Spleen (tissue), 7 donors: ENCODE measurements around the gene DHRS2.

Experiments used
- POLR2A ChIP-seq, 3 donors: fragments of 450-650 bp; IDR thresholded peaks; one replicate each; pipeline ENCODE4 v1.5.1; 2017; ENCODE audit warnings: antibody characterized with exemption in 3 of 3, mild to moderate bottlenecking in 1 of 3
- TF ChIP-seq, protein P1 (sequence below), 11 experiments: fragments of 200-600 bp in 7 of 11; fragments of 450-650 bp in 4 of 11; sonication (generic) in 4 of 11; IDR thresholded peaks in 8 of 11; conservative IDR thresholded peaks in 3 of 11; 1 replicate in 7 of 11; 2 replicates in 4 of 11; pipeline versions ENCODE4 v1.4.0 to v1.8.0; 2016 to 2021; ENCODE audit warnings: antibody characterized with exemption in 11 of 11, inconsistent platforms in 4 of 11, mild to moderate bottlenecking in 1 of 11
- donor health status: DM: no; HTN: no; CAD: no; lungs with moderate emphysema.
- donor health status: DM: no; HTN: no; CAD: no.
- donor health status: DM: no; HTN: no; CAD: no.

GRCh38 chr14:23610815-23611289, 25.3 kb upstream of the DHRS2 start:
- TF ChIP-seq POLR2A (IDR thresholded peaks at IDR 0.05) = no peak
- TF ChIP-seq, protein P1, sequence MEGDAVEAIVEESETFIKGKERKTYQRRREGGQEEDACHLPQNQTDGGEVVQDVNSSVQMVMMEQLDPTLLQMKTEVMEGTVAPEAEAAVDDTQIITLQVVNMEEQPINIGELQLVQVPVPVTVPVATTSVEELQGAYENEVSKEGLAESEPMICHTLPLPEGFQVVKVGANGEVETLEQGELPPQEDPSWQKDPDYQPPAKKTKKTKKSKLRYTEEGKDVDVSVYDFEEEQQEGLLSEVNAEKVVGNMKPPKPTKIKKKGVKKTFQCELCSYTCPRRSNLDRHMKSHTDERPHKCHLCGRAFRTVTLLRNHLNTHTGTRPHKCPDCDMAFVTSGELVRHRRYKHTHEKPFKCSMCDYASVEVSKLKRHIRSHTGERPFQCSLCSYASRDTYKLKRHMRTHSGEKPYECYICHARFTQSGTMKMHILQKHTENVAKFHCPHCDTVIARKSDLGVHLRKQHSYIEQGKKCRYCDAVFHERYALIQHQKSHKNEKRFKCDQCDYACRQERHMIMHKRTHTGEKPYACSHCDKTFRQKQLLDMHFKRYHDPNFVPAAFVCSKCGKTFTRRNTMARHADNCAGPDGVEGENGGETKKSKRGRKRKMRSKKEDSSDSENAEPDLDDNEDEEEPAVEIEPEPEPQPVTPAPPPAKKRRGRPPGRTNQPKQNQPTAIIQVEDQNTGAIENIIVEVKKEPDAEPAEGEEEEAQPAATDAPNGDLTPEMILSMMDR (IDR thresholded peaks at IDR 0.05 in 8 of 11, conservative IDR thresholded peaks at IDR 0.05 in 3 of 11) = no peak
